SK-N-SH (cell line): ENCODE results near the gene SHROOM3.

ENCODE experiments used
- EZH2phosphoT487 ChIP-seq: fragments of 200-600 bp; sonication (generic); IDR thresholded peaks from 2 replicates; pipeline ENCODE4 v1.6.1; 2017; ENCODE audit warnings: low read depth, mixed run types, mild to moderate bottlenecking, antibody characterized with exemption, moderate library complexity, borderline replicate concordance
- FOXM1 ChIP-seq: IDR thresholded peaks from 2 replicates; pipeline ENCODE4 v1.4.0; 2012; ENCODE audit warnings: low read depth, mild to moderate bottlenecking
- GATA2 ChIP-seq: sonication (generic); formaldehyde crosslinking; IDR thresholded peaks from 2 replicates; pipeline ENCODE4 v1.5.0; 2020; ENCODE audit warnings: mild to moderate bottlenecking, missing genetic modification reagents
- IRF3 ChIP-seq: fragments of 150-350 bp; IDR thresholded peaks from 2 replicates; pipeline ENCODE4 v1.6.1; 2016; ENCODE audit warnings: mild to moderate bottlenecking, low read depth, low read length
- JUND ChIP-seq: IDR thresholded peaks from 2 replicates; pipeline ENCODE4 v1.4.0; 2012
- MAX ChIP-seq: IDR thresholded peaks from 2 replicates; pipeline ENCODE4 v1.4.0; 2012; ENCODE audit warnings: low read depth
- MXI1 ChIP-seq: IDR thresholded peaks from 2 replicates; pipeline ENCODE4 v1.6.1; 2012; ENCODE audit warnings: mild to moderate bottlenecking, low read depth, low read length, improper control_type of control experiment
- POLR2AphosphoS5 ChIP-seq: IDR thresholded peaks from 2 replicates; pipeline ENCODE4 v1.6.1; 2012; ENCODE audit warnings: low read depth, low read length
- RFX5 ChIP-seq: IDR thresholded peaks from 2 replicates; pipeline ENCODE4 v1.6.1; 2012; ENCODE audit warnings: mild to moderate bottlenecking, improper control_type of control experiment, low read length
- TCF12 ChIP-seq: IDR thresholded peaks from 2 replicates; pipeline ENCODE4 v1.4.0; 2012
- USF2 ChIP-seq: fragments of 150-350 bp; IDR thresholded peaks from 2 replicates; pipeline ENCODE4 v1.6.1; 2017; ENCODE audit warnings: antibody characterized with exemption, low read length, low read depth, borderline replicate concordance
- YY1 ChIP-seq: IDR thresholded peaks from 2 replicates; pipeline ENCODE4 v1.4.0; 2012; ENCODE audit warnings: low read depth, mild to moderate bottlenecking
- TF ChIP-seq, protein P1 (sequence below): fragments of 200-600 bp; sonication (generic); IDR thresholded peaks from 2 replicates; pipeline ENCODE4 v1.6.1; 2017; ENCODE audit warnings: antibody characterized with exemption, mild to moderate bottlenecking, moderate library complexity
- TF ChIP-seq, protein P2 (sequence below): IDR thresholded peaks from 2 replicates; pipeline ENCODE4; 2012

DNA sequence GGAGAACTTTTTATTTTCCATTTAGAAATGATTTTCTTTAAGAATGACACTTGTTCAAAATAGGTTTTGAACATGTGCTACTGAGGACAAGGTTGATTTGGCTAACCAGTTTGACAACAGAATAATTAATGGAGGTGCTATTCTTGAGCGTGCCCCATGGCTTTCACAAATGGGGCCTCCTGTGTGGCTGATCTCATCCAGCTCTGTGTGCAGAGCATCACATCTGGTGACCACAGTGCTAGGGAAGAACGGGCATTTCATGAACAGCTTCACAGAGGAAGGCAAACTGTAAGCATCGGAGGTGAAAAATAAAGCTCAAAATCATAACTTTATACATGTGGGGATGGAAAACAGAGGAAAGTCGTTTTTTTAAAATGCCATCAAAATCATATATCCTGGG is 314.3 kb downstream of the SHROOM3 start:
- no peak for TF ChIP-seq MAX
- TF ChIP-seq, protein P1, sequence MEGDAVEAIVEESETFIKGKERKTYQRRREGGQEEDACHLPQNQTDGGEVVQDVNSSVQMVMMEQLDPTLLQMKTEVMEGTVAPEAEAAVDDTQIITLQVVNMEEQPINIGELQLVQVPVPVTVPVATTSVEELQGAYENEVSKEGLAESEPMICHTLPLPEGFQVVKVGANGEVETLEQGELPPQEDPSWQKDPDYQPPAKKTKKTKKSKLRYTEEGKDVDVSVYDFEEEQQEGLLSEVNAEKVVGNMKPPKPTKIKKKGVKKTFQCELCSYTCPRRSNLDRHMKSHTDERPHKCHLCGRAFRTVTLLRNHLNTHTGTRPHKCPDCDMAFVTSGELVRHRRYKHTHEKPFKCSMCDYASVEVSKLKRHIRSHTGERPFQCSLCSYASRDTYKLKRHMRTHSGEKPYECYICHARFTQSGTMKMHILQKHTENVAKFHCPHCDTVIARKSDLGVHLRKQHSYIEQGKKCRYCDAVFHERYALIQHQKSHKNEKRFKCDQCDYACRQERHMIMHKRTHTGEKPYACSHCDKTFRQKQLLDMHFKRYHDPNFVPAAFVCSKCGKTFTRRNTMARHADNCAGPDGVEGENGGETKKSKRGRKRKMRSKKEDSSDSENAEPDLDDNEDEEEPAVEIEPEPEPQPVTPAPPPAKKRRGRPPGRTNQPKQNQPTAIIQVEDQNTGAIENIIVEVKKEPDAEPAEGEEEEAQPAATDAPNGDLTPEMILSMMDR = no peak
- TF ChIP-seq POLR2AphosphoS5 = no peak
- TF ChIP-seq JUND = no peak
- TF ChIP-seq EZH2phosphoT487 = no peak
- TF ChIP-seq YY1 = no peak
- TF ChIP-seq USF2 = no peak
- no peak for TF ChIP-seq FOXM1
- TF ChIP-seq GATA2 (CRISPR knock-in tag) = no peak
- TF ChIP-seq, protein P2, sequence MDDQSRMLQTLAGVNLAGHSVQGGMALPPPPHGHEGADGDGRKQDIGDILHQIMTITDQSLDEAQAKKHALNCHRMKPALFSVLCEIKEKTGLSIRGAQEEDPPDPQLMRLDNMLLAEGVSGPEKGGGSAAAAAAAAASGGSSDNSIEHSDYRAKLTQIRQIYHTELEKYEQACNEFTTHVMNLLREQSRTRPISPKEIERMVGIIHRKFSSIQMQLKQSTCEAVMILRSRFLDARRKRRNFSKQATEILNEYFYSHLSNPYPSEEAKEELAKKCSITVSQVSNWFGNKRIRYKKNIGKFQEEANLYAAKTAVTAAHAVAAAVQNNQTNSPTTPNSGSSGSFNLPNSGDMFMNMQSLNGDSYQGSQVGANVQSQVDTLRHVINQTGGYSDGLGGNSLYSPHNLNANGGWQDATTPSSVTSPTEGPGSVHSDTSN = no peak
- TF ChIP-seq TCF12 = no peak
- no peak for TF ChIP-seq IRF3
- no peak for TF ChIP-seq RFX5
- TF ChIP-seq MXI1 = no peak
